GM19467 (cell line): ENCODE data around the gene GOLGA3.
A peak's percentile ranks its signal among the peaks of the same experiment; 100 is the strongest.
"Not testable (repeated sequence)": the region's sequence is repeated elsewhere in the genome, so short reads cannot be mapped to it uniquely, and the experiment has no call there.

Experiments
- ATAC-seq: cut with Tn5 transposase; IDR thresholded peaks from one replicate; pipeline ENCODE4 v1.9.1; 2021; ENCODE audit warnings: mild to moderate bottlenecking, moderate library complexity; ENCODE audit not compliant: unreplicated experiment

GOLGA3 gene, protein sequence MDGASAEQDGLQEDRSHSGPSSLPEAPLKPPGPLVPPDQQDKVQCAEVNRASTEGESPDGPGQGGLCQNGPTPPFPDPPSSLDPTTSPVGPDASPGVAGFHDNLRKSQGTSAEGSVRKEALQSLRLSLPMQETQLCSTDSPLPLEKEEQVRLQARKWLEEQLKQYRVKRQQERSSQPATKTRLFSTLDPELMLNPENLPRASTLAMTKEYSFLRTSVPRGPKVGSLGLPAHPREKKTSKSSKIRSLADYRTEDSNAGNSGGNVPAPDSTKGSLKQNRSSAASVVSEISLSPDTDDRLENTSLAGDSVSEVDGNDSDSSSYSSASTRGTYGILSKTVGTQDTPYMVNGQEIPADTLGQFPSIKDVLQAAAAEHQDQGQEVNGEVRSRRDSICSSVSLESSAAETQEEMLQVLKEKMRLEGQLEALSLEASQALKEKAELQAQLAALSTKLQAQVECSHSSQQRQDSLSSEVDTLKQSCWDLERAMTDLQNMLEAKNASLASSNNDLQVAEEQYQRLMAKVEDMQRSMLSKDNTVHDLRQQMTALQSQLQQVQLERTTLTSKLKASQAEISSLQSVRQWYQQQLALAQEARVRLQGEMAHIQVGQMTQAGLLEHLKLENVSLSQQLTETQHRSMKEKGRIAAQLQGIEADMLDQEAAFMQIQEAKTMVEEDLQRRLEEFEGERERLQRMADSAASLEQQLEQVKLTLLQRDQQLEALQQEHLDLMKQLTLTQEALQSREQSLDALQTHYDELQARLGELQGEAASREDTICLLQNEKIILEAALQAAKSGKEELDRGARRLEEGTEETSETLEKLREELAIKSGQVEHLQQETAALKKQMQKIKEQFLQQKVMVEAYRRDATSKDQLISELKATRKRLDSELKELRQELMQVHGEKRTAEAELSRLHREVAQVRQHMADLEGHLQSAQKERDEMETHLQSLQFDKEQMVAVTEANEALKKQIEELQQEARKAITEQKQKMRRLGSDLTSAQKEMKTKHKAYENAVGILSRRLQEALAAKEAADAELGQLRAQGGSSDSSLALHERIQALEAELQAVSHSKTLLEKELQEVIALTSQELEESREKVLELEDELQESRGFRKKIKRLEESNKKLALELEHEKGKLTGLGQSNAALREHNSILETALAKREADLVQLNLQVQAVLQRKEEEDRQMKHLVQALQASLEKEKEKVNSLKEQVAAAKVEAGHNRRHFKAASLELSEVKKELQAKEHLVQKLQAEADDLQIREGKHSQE (N-terminal part only)

DNA sequence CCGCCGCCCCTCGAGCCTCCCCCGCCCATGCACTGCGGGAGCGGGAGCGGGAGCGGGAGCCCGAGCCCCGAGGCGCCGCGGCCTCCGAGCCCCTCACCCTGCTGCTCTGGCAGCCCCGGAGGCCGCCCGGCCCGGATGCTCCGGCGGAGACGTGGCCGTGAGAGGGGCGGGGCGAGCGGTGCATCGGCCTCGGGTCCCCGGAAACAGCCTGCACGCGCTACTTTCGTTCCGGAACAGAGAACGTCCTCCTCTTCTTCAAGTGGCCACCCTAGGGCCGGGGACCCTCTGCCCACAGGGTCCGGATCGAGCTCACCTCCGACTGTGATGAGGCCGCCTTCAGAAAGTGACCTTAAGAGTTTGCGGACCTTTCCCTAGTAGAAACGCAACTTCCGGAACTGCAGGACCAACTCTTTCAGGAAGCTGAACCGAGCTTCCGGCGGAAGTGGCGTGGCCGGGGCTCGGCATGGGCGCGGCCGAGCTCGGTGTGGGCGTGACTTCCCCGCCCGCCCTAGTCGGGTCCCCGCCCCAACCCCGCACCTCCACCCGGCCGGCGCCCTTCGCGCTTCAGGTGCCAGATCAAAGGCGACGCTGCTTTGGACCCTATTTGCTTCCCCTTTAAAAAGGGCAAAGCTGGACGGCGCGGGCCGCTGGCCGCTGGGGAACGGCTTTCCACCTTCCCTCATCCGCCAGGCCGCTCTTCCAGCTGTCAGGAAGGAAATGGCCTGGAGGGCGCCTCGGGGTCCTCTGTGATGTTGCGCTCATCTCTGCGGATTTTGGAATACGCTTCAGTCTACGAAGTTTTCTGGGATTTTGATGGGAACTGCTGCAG is at the start of gene GOLGA3:
Gene GOLGA3 (minus strand): TSS at position 164 of the 829 bp plus-strand sequence. CDS start 6,741 bp downstream, outside the sequence.
- peak; percentile 81 for ATAC-seq

DNA sequence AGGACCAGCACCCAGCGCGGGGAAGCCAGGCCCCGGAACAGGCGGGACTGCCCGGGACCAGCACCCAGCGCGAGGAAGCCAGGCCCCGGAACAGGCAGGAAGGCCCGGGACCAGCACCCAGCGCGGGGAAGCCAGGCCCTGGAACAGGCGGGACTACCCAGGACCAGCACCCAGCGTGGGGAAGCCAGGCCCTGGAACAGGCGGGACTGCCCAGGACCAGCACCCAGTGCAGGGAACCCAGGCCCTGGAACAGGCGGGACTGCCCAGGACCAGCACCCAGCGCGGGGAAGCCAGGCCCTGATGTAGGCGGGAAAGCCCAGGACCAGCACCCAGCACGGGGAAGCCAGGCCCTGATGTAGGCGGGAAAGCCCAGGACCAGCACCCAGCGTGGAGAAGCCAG is 46.0 kb upstream of the GOLGA3 start:
- not testable (repeated sequence) for ATAC-seq

DNA sequence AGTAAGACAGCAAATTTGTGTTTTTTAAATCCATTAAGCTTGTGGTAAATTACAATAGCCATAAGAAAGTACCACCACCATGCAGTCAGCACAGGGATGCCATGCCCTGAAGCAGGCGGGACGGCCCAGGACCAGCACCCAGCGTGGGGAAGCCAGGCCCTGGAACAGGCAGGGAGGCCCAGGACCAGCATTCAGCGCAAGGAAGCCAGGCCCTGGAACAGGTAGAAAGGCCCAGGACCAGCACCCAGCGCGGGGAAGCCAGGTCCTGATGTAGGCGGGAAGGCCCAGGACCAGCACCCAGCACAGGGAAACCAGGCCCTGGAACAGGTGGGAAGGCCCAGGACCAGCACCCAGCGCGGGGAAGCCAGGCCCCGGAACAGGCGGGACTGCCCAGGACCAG is 45.5 kb upstream of the GOLGA3 start:
- ATAC-seq: no peak

DNA sequence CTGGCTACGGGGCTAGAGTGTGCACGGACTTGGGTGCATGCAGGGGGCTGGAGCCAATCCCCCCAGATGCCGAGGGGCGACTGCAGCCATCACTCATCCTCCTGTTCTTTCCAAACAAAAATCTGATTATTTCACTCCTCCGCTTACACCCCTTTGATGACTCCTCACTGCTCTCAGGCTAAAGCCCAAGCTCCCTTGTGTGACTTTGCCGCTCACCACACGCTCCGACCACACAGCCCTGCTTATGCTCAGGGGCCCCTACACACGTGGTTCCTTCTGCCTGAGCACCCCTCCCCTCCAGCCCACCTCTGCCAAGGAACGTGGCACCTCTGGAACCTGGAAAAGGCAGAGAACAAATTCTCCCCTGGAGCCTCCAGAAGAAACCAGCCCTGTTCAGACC is 45.1 kb upstream of the GOLGA3 start:
- no peak for ATAC-seq

DNA sequence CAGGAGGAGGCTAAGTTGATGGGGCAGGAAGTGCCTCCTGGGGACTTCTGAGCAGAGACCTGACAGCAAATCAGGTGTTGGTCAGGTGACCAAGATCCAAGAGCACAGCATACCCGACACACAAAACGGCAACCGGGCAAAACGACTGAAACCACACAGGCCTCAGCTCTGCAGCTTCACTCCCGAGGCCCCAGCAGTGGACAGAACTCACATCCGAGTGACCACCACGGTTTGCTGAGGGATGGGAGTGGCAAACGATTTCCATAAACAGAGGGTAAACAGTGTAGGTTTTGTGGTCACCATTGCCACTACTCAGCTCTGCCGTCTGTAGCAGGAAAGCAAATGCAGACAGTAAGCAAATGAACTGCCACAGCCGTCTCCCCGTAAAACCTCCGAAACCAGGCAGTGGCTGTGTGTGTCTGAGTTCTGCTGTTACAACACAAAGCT is 44.3 kb upstream of the GOLGA3 start:
- ATAC-seq: no peak

DNA sequence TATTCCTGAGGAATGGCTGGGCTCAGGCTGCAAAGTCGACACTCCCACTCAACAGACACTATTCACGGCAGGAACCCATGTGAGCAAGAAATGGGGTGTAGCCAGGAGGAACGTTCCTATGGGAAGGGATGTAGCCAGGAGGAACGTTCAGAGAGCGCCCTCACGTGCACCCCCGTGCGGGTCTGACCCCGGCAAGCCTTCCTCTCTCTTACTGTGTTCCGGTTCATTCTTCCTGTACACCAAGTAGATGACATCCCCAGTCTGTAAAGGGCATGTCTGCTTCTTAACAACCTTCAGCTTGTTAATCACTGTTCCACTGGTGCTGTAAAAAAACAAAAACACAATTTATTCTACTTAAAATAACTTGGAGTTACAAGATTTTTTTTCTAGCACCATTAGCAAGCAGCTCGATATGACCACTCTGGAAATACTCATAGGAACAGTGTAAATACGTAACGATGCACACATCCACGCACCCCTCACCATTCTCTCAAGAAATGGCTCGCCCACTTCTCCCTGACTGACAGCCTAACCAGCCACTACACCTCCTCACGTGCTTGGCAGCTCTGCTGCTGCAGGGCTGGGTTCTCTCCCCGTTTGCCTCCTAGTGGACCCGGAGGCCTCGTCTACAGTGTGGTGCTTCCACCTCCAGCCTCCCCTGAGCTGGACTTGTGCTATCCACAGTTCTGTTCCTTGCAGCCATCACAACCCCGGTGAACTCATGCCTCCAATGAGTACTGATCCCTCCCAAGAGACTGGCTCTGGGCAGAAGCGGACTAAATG is 43.6 kb upstream of the GOLGA3 start:
- ATAC-seq: no peak

DNA sequence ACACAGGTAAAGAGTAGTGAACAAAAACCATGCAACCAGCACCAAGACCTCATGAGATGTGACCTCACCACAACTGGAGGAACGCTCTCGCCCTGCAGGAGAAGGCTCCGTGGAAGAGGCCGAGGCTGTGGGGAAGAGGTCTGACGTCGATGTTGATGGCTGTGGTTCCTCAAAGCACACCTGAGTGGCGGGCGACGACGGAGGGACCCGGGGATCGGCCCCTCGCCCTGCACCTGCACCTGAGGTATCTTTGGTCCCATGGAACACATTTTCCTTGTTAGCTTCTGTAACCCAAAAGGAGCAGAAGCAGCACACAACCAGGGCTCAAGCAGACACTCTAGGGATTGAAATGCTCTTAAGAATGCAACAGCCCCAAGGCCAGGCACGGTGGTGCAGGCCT is 40.9 kb upstream of the GOLGA3 start:
- no peak for ATAC-seq

DNA sequence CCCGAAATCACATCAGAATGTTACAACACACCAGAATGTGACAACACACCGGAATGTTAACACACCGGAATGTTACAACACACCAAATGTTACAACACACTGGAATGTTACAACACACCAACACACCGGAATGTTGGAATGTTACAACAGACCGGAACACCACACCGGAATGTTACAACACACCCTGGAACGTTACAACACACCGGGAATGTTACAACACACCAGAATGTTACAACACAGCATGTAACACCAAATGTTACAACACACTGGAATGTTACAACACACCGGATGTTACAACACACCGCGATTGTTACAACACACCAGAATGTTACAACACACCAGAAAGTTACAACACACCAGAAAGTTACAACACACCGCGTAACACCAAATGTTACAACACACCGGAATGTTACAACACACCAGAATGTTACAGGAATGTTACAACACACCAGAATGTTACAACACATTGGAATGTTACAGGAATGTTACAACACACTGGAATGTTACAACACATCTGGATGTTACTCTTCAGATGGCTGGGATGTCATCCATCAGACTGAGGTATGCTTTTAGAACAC is 37.7 kb upstream of the GOLGA3 start:
- no peak for ATAC-seq

DNA sequence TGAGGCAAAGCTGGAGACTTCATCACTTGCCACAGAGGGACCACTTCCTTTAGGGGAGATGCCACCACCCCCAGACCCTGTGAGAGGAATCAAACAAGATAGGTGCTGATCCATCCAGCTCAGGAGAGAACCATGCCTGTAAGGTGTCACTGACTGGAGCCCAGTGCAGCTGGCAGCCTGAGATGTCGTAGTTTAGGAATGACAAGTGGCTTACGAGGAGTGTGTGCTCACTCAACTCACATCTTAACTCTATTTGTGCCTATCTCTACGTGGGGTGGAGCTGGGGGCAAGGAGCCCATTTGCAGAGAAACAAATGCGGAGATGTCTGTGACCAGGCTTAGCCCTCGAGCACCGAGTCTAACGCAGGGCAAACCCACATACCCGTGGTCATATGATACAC is 32.9 kb upstream of the GOLGA3 start:
- ATAC-seq: no peak

DNA sequence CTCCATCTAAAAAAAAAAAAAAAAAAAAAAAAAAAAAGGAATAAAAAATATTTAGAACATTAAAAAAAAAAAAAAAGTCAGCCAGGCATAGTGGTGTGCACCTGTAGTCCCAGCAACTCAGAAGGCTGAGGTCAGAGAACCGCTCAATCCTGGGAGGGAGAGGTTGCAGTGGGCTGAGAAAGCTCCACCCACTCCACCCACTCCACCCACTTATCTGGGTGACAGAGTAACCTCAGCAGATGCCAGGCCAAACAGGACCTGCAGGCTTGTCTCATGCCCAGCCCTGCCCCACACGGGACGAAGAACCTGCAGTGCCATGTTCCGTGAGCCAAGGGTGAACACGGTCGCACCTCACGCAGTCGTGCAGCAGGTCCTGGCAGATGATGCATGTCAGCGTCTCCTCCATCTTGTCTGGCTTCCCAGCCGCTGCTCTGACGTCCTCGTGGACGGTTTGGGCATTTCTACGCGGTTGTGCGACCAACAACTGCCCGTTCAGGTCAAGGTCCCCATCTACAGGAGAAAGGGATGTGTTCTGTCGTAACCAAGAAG is 30.1 kb upstream of the GOLGA3 start:
- ATAC-seq: no peak

DNA sequence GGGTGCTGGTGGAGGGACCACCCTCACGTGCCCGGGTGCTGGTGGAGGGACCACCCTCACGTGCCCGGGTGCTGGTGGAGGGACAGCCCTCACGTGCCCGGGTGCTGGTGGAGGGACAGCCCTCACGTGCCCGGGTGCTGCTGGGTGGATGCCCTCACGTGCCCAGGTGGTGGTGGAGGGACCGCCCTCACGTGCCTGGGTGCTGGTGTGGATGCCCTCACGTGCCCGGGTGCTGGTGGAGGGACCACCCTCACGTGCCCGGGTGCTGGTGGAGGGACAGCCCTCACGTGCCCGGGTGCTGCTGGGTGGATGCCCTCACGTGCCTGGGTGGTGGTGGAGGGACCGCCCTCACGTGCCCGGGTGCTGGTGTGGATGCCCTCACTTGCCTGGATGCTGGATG is 28.4 kb upstream of the GOLGA3 start:
- ATAC-seq: not testable (repeated sequence)

DNA sequence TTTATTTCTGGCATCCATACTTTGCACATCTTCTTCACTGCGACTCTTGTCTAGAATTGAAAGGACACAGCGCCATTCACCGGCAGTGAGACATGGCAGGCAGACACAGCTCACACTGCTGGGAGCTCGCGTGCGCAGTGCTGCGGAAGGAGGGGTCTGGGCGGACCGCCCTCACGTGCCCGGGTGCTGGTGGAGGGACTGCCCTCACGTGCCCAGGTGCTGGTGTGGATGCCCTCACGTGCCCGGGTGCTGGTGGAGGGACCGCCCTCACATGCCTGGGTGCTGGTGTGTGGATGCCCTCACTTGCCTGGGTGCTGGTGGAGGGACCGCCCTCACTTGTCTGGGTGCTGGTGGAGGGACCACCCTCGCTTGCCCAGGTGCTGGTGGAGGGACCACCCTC is 27.9 kb upstream of the GOLGA3 start:
- no peak for ATAC-seq

DNA sequence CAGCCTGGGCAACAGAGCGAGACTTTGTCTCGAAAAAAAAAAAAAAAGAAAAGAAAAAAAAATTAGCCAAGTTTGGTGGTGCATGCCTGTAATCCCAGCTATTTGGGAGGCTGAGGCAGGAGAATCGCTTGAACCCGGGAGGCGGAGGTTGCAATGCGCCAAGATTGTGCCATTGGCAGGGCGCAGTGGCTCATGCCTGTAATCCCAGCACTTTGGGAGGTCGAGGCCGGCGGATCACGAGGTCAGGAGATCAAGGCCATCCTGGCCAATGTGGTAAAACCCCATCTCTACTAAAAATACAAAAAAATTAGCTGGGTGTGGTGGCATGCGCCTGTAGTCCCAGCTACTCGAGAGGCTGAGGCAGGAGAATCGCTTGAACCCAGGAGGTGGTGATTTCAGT is 26.5 kb upstream of the GOLGA3 start:
- not testable (repeated sequence) for ATAC-seq

DNA sequence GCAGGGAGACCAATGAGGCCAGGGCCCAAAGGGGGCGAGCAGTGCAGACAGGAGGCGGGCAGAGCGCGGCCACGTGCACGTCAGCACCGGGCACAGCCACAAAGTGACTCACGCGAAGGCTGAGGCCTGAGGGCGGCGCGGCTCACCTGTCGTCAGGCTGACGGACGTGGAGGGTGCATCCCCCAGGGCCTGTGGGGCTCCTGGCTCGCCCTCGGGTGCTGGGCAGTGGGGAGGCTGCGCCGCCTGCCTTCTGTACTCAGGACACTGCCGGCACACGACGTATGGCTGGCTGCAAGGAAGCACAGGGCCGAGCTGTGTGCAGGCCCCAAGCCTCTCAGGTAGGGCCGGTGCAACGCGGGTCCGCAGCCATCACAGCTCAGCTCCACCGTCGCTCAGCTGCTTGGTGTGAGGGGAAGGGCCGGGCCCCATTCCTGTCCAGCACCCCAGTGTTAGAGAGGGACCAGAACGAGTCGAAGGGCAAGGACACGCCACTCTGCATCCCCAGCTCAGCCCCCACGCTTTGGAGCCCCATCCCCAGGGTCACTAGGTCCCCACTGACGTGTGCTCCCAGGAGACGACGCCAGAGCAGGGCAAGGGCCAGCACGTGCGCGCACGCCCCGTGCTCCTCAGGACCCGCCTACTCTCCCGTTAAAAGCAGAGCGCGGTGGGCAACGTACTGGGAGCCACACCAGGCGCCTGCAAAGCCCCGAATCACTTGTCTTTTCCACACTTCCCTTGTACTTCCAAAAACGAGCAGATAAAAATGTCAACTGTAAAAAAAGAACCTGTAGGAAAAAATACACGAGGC is 24.8 kb upstream of the GOLGA3 start:
- ATAC-seq: no peak

DNA sequence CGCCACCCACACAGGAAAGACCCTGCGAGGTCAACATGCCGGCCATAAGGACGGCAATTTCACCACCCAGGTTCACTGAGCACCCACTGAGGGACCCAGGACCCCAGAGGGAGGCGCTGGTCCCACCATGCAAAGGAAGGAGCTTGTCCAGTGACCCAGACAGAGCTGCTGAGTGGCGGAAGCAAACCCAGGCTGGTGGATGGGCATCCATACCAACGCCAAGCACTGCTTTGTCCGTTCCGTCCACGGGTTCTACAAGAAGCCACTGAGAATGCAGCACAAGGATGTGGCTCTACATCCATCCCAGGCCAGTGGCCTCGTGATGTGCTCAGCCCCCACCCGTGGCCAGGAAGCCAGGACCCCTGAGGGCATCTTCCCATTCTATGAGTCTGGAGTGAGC is 23.8 kb upstream of the GOLGA3 start:
- ATAC-seq: no peak

DNA sequence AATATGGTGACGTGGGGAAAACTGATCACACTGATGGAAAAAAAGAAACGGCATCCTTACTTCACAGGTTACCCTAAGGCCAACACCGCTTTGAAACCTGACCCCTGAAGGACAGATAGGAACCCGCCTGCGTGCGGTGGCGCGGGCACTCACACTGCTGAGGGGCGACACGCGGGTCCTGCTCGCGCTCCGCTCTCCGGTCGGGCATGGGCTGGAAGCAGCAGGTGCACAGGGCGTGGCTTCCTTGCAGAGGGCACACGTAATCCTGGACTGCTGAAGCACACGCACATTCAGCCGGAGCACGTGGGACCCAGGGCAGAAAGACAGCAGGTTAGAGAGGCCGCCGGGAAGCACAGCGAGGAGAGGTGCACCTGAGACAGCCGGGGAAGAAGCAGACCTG is 22.8 kb upstream of the GOLGA3 start:
- no peak for ATAC-seq

DNA sequence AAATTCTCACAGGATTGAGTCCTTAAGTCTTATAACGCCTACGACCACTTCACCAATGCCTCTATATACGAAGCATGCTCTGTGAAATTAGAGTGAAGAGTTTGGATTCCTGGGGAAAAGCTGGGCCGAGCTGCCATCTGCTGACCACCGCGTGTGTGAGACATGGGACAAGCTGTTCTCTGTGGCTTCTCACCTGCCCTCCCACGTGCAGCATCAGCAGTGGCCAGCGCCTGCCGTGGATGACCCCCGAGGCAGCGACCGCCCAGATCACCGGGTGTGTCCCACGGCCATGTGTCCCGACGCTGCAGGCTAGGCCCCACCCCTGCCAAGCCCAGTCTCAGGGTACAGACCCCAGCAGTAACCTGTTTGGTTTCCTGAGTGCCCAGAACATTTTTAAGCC is 21.6 kb upstream of the GOLGA3 start:
- ATAC-seq: no peak

DNA sequence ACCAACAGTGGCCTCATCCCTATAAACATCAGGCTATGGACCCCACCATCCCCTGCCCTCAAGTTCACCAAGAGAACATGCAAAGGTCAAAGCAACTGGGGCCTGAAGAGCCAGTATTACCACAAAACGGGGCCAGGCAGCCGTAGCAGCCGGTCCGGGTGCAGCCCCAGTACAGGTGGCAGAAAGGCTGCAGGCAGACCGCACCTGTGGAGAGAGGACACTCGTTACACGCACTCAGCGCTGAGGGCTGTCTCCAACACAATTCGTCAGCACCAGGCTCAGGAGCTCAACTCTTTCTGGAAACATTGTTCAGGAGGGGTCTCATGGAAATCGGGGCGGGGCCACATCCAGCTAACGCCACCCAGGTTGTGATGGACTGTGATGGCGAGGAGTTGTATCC is 19.9 kb upstream of the GOLGA3 start:
- ATAC-seq: no peak
